Parathyroid adenoma (tissue), 2 donors: ENCODE data around the gene LSAMP.

Experiments used
- H2AFZ ChIP-seq: fragments of 300-600 bp; sonication (generic); one replicate; pipeline ENCODE4 v1.7.0; 2017; ENCODE audit warnings: antibody characterized with exemption, mild to moderate bottlenecking
- H3K27ac ChIP-seq: fragments of 300-600 bp; sonication (generic); one replicate; pipeline ENCODE4 v1.7.0; 2017
- H3K27me3 ChIP-seq: fragments of 300-600 bp; sonication (generic); one replicate; pipeline ENCODE4 v1.7.0; 2017; ENCODE audit warnings: low read length; ENCODE audit not compliant: control insufficient read depth, insufficient read depth
- H3K36me3 ChIP-seq: fragments of 300-600 bp; sonication (generic); one replicate; pipeline ENCODE4 v1.7.0; 2017; ENCODE audit warnings: low read length; ENCODE audit not compliant: control insufficient read depth, insufficient read depth
- H3K4me1 ChIP-seq: fragments of 300-600 bp; sonication (generic); one replicate; pipeline ENCODE4 v1.7.0; 2017; ENCODE audit warnings: control low read depth
- H3K4me2 ChIP-seq: fragments of 300-600 bp; sonication (generic); one replicate; pipeline ENCODE4 v1.7.0; 2017; ENCODE audit warnings: low read length
- H3K4me3 ChIP-seq: fragments of 300-600 bp; sonication (generic); one replicate; pipeline ENCODE4 v1.7.0; 2017; ENCODE audit warnings: low read depth, low read length
- H3K79me2 ChIP-seq: fragments of 300-600 bp; sonication (generic); one replicate; pipeline ENCODE4 v1.7.0; 2017; ENCODE audit warnings: control low read depth
- H3K9ac ChIP-seq: fragments of 300-600 bp; sonication (generic); one replicate; pipeline ENCODE4 v1.7.0; 2017; ENCODE audit warnings: mild to moderate bottlenecking
- H3K9me3 ChIP-seq: fragments of 300-600 bp; sonication (generic); one replicate; pipeline ENCODE4 v1.7.0; 2017; ENCODE audit warnings: low read length; ENCODE audit not compliant: control insufficient read depth
- TF ChIP-seq, protein P1 (sequence below): fragments of 300-600 bp; sonication (generic); IDR thresholded peaks from one replicate; pipeline ENCODE4 v1.7.0; 2017; ENCODE audit warnings: antibody characterized with exemption, mild to moderate bottlenecking
- donor health status: primary hyperparathyroidism.

The LSAMP gene

DNA sequence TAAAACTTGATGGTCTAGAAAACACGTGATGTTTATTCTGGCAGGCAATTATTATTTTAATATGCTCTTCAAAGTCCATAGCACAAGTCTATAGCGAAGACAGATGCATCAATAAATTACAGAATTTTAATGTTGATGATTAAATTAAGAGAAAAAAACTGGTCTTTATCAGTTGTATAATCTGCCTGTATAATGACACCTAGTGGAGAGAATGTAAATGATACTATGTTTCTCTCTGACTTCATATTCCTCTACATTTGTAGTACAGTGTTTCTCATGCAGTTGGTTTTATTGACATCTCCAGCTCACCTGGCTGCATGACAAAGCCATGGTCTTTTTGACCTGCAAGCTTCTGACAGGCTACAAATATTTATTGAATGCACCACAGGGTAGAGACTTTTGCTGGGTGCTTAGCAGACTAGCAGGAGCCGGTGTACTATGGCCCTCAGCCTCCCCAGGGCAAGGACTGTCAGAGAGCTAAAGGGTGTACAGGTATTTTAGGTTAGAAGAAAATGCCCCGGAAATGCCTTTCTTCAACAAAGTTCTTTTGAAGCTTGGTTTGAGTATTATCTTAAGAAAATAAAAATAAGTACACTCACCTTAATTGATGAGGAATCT lies 532.1 kb downstream of the LSAMP start:
- Histone ChIP-seq H3K27ac (no peak overlapping the region), H3K36me3 (no peaks in the 10 kb centered on the region), H3K27me3 (no peaks in the 10 kb centered on the region), H3K9ac (no peak overlapping the region), H3K4me3 (no peak overlapping the region), H3K4me1 (peaks cover 3% of the 10 kb centered on the region), H3K9me3 (no peaks in the 10 kb centered on the region), H2AFZ (no peak overlapping the region), H3K4me2 (no peak overlapping the region), H3K79me2 (no peaks in the 10 kb centered on the region)
- TF ChIP-seq, protein P1, sequence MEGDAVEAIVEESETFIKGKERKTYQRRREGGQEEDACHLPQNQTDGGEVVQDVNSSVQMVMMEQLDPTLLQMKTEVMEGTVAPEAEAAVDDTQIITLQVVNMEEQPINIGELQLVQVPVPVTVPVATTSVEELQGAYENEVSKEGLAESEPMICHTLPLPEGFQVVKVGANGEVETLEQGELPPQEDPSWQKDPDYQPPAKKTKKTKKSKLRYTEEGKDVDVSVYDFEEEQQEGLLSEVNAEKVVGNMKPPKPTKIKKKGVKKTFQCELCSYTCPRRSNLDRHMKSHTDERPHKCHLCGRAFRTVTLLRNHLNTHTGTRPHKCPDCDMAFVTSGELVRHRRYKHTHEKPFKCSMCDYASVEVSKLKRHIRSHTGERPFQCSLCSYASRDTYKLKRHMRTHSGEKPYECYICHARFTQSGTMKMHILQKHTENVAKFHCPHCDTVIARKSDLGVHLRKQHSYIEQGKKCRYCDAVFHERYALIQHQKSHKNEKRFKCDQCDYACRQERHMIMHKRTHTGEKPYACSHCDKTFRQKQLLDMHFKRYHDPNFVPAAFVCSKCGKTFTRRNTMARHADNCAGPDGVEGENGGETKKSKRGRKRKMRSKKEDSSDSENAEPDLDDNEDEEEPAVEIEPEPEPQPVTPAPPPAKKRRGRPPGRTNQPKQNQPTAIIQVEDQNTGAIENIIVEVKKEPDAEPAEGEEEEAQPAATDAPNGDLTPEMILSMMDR = peak; percentile 44

DNA sequence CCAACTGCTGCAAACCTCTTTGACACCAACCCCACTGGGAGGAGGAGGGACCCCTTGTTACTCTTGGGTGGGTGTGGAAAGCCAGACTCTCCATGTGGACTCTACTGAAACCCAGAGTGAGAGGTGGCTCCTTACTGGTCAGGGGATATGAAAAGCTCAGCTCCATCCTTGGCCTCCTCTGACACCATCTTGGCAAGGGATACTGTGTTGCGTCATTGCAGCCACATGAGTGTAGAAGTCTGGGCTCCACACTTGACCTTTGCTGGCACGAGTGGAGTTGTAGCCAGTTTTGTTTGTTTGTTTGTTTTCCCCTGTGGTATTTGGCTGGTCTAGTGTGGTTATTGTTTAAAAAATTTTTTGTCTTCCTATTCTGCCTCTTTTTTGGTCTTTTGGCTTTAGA lies 532.9 kb downstream of the LSAMP start:
- H3K4me2 ChIP-seq = no peak overlapping the region
- no peaks in the 10 kb centered on the region for H3K36me3 ChIP-seq
- H2AFZ ChIP-seq = no peak overlapping the region
- no peak overlapping the region for H3K9ac ChIP-seq
- no peak overlapping the region for H3K4me3 ChIP-seq
- H3K4me1 ChIP-seq = peaks cover 3% of the 10 kb centered on the region
- no peaks in the 10 kb centered on the region for H3K79me2 ChIP-seq
- TF ChIP-seq, protein P1 = no peak
- H3K27ac ChIP-seq = no peak overlapping the region
- no peaks in the 10 kb centered on the region for H3K27me3 ChIP-seq
- no peaks in the 10 kb centered on the region for H3K9me3 ChIP-seq

DNA sequence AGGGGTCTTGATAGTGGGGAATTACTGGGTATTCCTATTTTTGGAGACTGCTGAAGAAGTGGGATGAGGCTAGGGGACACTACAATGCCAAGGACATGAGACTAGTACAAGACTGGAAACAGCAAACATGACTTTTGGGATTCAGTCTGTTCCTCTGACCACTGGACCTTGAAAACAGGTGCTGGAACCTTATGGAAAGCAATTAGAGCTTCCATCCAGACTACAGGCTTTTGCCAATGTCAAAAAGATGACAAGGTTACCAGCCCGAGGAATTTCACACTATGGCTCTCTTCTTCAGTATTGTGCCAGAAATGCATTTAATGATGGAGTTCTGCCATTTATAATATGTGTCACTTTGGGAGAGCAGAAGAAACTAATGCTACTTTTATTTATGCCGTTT lies 539.4 kb downstream of the LSAMP start:
- H3K9me3 ChIP-seq = no peaks in the 10 kb centered on the region
- no peaks in the 10 kb centered on the region for H3K79me2 ChIP-seq
- H3K4me2 ChIP-seq = no peak overlapping the region
- no peaks in the 10 kb centered on the region for H3K4me1 ChIP-seq
- no peak overlapping the region for H3K9ac ChIP-seq
- no peaks in the 10 kb centered on the region for H3K27me3 ChIP-seq
- no peak overlapping the region for H2AFZ ChIP-seq
- H3K27ac ChIP-seq = no peak overlapping the region
- TF ChIP-seq, protein P1 = no peak
- H3K4me3 ChIP-seq = no peak overlapping the region
- no peaks in the 10 kb centered on the region for H3K36me3 ChIP-seq

DNA sequence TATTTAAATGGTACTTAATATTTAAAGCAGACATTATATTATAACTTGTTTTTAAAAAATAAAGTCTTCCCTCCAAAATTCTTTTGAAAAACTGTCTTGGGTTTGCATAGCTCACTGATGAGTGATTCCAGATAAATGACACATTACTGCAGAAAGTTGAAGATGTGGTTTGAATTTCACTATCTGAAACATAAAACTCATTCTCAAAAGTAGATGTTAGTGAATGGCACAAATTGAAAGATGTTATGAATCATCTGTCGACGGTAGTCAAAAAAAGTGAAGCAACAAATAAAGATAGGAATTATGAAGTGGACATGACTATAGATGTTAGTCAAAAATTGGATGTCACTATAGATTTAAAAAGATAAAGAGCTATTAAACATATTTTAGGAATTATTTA lies 541.4 kb downstream of the LSAMP start:
- Histone ChIP-seq H3K9ac (no peak overlapping the region), H3K27ac (no peak overlapping the region), H3K79me2 (no peaks in the 10 kb centered on the region), H3K4me3 (no peak overlapping the region), H3K9me3 (no peaks in the 10 kb centered on the region), H2AFZ (no peak overlapping the region), H3K27me3 (no peaks in the 10 kb centered on the region), H3K4me1 (no peaks in the 10 kb centered on the region), H3K36me3 (no peaks in the 10 kb centered on the region), H3K4me2 (no peak overlapping the region)
- TF ChIP-seq, protein P1 = no peak

DNA sequence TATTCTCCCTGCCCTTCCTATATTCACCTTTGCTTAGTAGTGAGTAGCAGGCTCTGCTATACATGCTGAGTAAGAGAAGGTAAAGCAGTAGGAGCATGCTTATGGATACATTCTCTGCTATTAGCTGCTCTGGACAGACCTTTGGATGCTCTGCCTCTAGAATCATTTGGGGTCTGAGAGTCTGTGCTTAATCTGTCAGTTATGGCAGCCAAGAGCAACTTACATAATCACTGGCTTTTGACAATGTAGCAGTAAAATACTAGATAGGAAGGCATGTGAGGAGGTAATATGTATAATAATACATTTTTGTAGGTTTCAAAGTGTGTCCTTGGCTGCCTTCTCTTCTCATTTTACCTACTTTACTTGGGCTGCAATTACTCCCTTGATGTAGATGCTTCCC lies 544.3 kb downstream of the LSAMP start:
- Histone ChIP-seq H3K79me2 (no peaks in the 10 kb centered on the region), H3K4me1 (no peaks in the 10 kb centered on the region), H3K4me3 (no peak overlapping the region), H3K9me3 (no peaks in the 10 kb centered on the region), H3K4me2 (no peak overlapping the region), H3K27me3 (no peaks in the 10 kb centered on the region), H2AFZ (no peak overlapping the region), H3K27ac (no peak overlapping the region), H3K9ac (no peak overlapping the region), H3K36me3 (no peaks in the 10 kb centered on the region)
- TF ChIP-seq, protein P1 = no peak
